PFSK-1 (cell line): Measurements from ENCODE around the gene VAV3.

Experiments
- SIN3A ChIP-seq: IDR thresholded peaks from 2 replicates; pipeline ENCODE4 v1.6.1; 2012; ENCODE audit warnings: mild to moderate bottlenecking, low read length, moderate library complexity, borderline replicate concordance; ENCODE audit not compliant: insufficient read depth
- TAF1 ChIP-seq: IDR thresholded peaks from 2 replicates; pipeline ENCODE4 v1.6.1; 2012; ENCODE audit warnings: low read length, control low read depth, borderline replicate concordance; ENCODE audit not compliant: insufficient read depth

GRCh38 chr1:107807405-107807804 is 157.6 kb downstream of the VAV3 start:
- TF ChIP-seq TAF1, result no peak
- TF ChIP-seq SIN3A, result no peak
